HepG2 (cell line): Measurements from ENCODE around the gene ITGB5. TPM values are rescaled to one million over a fixed set of nuclear protein-coding genes. Genes with fewer than 3 reads are reported as not detected.
A peak's percentile ranks its signal among the peaks of the same experiment; 100 is the strongest.

Experiments
- ATAC-seq: fragments of 200-7000 bp; cut with Tn5 transposase; 3 replicates; pipeline ENCODE4 v1.9.1; 2020; ENCODE audit warnings: mild to moderate bottlenecking, moderate library complexity
- BruUV-seq: library from RNA; stranded (reverse); fragments of 400-500 nt; replicated peaks from 2 replicates; lab custom pipeline; 2021; lab: Mats Ljungman, UMichigan
- CTCF ChIA-PET: fragments of 300-600 bp; formaldehyde crosslinking; extraction: SDS; loops from one replicate; lab custom pipeline; 2021; ENCODE audit warnings: low total read pairs, inconsistent platforms, low intra/inter-chr PET ratio; lab: Yijun Ruan, JAX
- POLR2A ChIA-PET: fragments of 350-600 bp; sonication (Branson Sonifier 250); formaldehyde crosslinking; loops from one replicate; lab custom pipeline; 2020; ENCODE audit warnings: antibody characterized with exemption, inconsistent platforms; lab: Yijun Ruan, JAX
- DNase-seq: peaks from one replicate; pipeline ENCODE4 v3.0.0-alpha.2; 2015; ENCODE audit warnings: low spot score
- FAIRE-seq: peaks from 3 replicates; lab custom pipeline; 2011; peaks lifted over from hg19 to GRCh38; lab: Jason Lieb, UNC
- H2AFZ ChIP-seq: one replicate; pipeline ENCODE4 v1.6.1; 2011; ENCODE audit warnings: low read length, inconsistent platforms
- H3K27ac ChIP-seq: fragments of 300-600 bp; 3 replicates; pipeline ENCODE4 v1.8.0; 2011; ENCODE audit warnings: mixed run types, mild to moderate bottlenecking, mixed read lengths, low read length, inconsistent platforms; ENCODE audit not compliant: insufficient read depth; ENCODE audit errors: extremely low read length
- H3K27me3 ChIP-seq, 2 experiments: fragments of 200-600 bp in 1 of 2; 2 replicates in 1 of 2; 3 replicates in 1 of 2; pipeline versions ENCODE4 v1.6.0 to v1.8.0; 2011; ENCODE audit warnings: low read length in 2 of 2, mild to moderate bottlenecking in 2 of 2, moderate library complexity in 2 of 2, inconsistent platforms in 1 of 2; ENCODE audit not compliant: insufficient read depth in 2 of 2, control insufficient read depth in 1 of 2
- H3K36me3 ChIP-seq, 2 experiments: fragments of 200-600 bp in 1 of 2; replicated peaks in 1 of 2; 2 replicates in 1 of 2; 3 replicates in 1 of 2; pipeline versions ENCODE4 v1.5.1 to v1.8.0; 2011; ENCODE audit warnings: low read length in 2 of 2, inconsistent platforms in 1 of 2; ENCODE audit not compliant: insufficient read depth in 2 of 2, control insufficient read depth in 1 of 2
- H3K4me1 ChIP-seq: 2 replicates; pipeline ENCODE4 v1.5.1; 2012; ENCODE audit warnings: low read length, inconsistent platforms; ENCODE audit not compliant: insufficient read depth
- H3K4me2 ChIP-seq: 2 replicates; pipeline ENCODE4 v1.6.0; 2011; ENCODE audit warnings: low read depth, low read length, inconsistent platforms
- H3K4me3 ChIP-seq, 3 experiments: fragments of 200-600 bp in 1 of 3; sonication (generic), shearing (Covaris generic) in 1 of 3; replicated peaks in 1 of 3; 2 replicates each; pipeline ENCODE4 v1.5.1; 2011 to 2016; ENCODE audit warnings: low read length in 3 of 3, inconsistent platforms in 2 of 3, low read depth in 2 of 3, mild to moderate bottlenecking in 2 of 3, control low read depth in 1 of 3, mixed read lengths in 1 of 3; ENCODE audit not compliant: insufficient read depth in 1 of 3
- H3K79me2 ChIP-seq: one replicate; pipeline ENCODE4 v1.6.1; 2011; ENCODE audit warnings: low read length, inconsistent platforms; ENCODE audit not compliant: insufficient read depth
- H3K9ac ChIP-seq: 2 replicates; pipeline ENCODE4 v1.6.0; 2011; ENCODE audit warnings: mild to moderate bottlenecking, low read depth, low read length, inconsistent platforms; ENCODE audit not compliant: insufficient read depth
- H3K9me3 ChIP-seq: 2 replicates; pipeline ENCODE4 v1.5.1; 2012; ENCODE audit warnings: mild to moderate bottlenecking, low read length
- H4K20me1 ChIP-seq: 2 replicates; pipeline ENCODE4 v1.6.0; 2011; ENCODE audit warnings: inconsistent platforms, mild to moderate bottlenecking, low read length, moderate library complexity; ENCODE audit not compliant: insufficient read depth
- FOXA1 ChIP-seq, 2 experiments: fragments of 450-650 bp in 1 of 2; sonication (generic) in 1 of 2; formaldehyde crosslinking in 1 of 2; IDR thresholded peaks; 2 replicates each; pipeline versions ENCODE4 v1.4.0 to v1.6.1; 2016 to 2020; ENCODE audit warnings: missing genetic modification reagents in 1 of 2
- SAFB2 ChIP-seq: sonication (generic); formaldehyde crosslinking; IDR thresholded peaks from 2 replicates; pipeline ENCODE4 v1.5.1; 2020; ENCODE audit warnings: missing genetic modification reagents, low read depth, mild to moderate bottlenecking, borderline replicate concordance
- TFAP4 ChIP-seq: sonication (generic); IDR thresholded peaks from 2 replicates; pipeline ENCODE4 v1.6.1; 2016; ENCODE audit warnings: low read depth, borderline replicate concordance
- ZBTB37 ChIP-seq: sonication (generic); formaldehyde crosslinking; IDR thresholded peaks from 2 replicates; pipeline ENCODE4 v1.4.0; 2020; ENCODE audit warnings: mild to moderate bottlenecking, missing genetic modification reagents
- WGBS: methylation state at CpG from one replicate; pipeline ENCODE4 v1.1.6; 2017; ENCODE audit warnings: low lambda C conversion rate; 5-methylcytosine and 5-hydroxymethylcytosine counted together
- in situ Hi-C: cut with HindIII; loops from 2 replicates; pipeline ENCODE4 v1.10.0; 2017; ENCODE audit warnings: low pct_unique_long_range_greater_than_20kb; ENCODE audit not compliant: extremely low pct_ligation_motif_present
- intact Hi-C: fragments of 100-400 bp; cut with micrococcal nuclease; formaldehyde crosslinking; loops from one replicate; pipeline ENCODE4 v1.10.0; 2022; ENCODE audit not compliant: unreplicated experiment
- polyA plus RNA-seq, 8 experiments: library from polyadenylated mRNA; depleted of rRNA in 3 of 8; stranded (reverse) in 7 of 8; unstranded in 1 of 8; fragments of >200 nt; fragmentation: Illumina TruSeq in 4 of 8; extraction: Trizol in 4 of 8; gene quantifications; 2 replicates each; pipeline versions ENCODE4 v1.2.1 to v1.2.3, GENCODE V29; 2011 to 2016; ENCODE audit warnings: low read depth in 4 of 8, missing spikeins in 1 of 8, mixed read lengths in 1 of 8; ENCODE audit not compliant: insufficient read depth in 1 of 8
- total RNA-seq, 5 experiments: library from RNA; depleted of rRNA; stranded (reverse); fragments of >200 nt; fragmentation: Illumina TruSeq; extraction: Trizol; gene quantifications; 2 replicates each; pipeline ENCODE4 v1.2.3, GENCODE V29; 2016; ENCODE audit warnings: low read depth in 1 of 5

ITGB5 gene
- total and polyA plus RNA-seq, 2 of the 13 experiments (the other 11 are each of a cell fraction or from before 2014, with no cell fraction given) = 74.1 to 343 TPM

GRCh38 chr3:124760601-124761000 lies 126.6 kb downstream of the ITGB5 start:
- H2AFZ ChIP-seq = no peak overlapping the region
- 48% methylated on average over 2 of the region's 2 CpGs for WGBS
- POLR2A ChIA-PET = interaction anchor here (1.1 to 3.0 kb wide), 6 partner anchors 30 to 141 kb away, joined by 3 to 20 read pairs (median 5); partner anchors contain the start of genes ITGB5 and UMPS
- no peak overlapping the region for H3K9ac ChIP-seq
- no peaks in the 10 kb centered on the region for H3K9me3 ChIP-seq
- FAIRE-seq = no peak
- no peaks in the 10 kb centered on the region for H3K27me3 ChIP-seq
- CTCF ChIA-PET = interaction anchor here (0.7 to 2.2 kb wide), 4 partner anchors 140 to 225 kb away, joined by 3 to 27 read pairs (median 3); no protein-coding TSS in a partner anchor
- TF ChIP-seq SAFB2 (CRISPR knock-in tag) (no peak), TFAP4 (0 out of 2 replicates have a peak, but pooled peaks have one; percentile 14), ZBTB37 (no peak), FOXA1 (IDR thresholded peaks at IDR 0.05) (no peak), FOXA1 (CRISPR knock-in tag; IDR thresholded peaks at IDR 0.05) (0 out of 2 replicates have a peak, but pooled peaks have one; percentile 7)
- TF ChIP-seq, all 625 proteins: peak for 2
- H3K4me3 ChIP-seq = no peak overlapping the region
- in situ Hi-C loops (loop anchor here (5.0 to 25.0 kb wide), 2 partner anchors 142 to 402 kb away; no protein-coding TSS in a partner anchor), intact Hi-C loops (loop anchor here (2.0 to 5.0 kb wide), 2 partner anchors 127 to 226 kb away; partner anchors contain the start of gene ITGB5)
- H3K36me3 ChIP-seq = peaks cover 20 to 25% of the 10 kb centered on the region in 2 experiments
- H3K4me1 ChIP-seq = peaks cover 23% of the 10 kb centered on the region
- H3K27ac ChIP-seq = no peak overlapping the region
- no peaks in the 10 kb centered on the region for H3K79me2 ChIP-seq
- BruUV-seq = no TSS peak
- DNase-seq (peak; percentile 31), ATAC-seq (peak; percentile 46)
- no peaks in the 10 kb centered on the region for H4K20me1 ChIP-seq
- no peak overlapping the region for H3K4me2 ChIP-seq
